ENCODE results near the gene GLG1. TPM values are rescaled to one million over a fixed set of nuclear protein-coding genes. Genes with fewer than 3 reads are reported as not detected.
A peak's percentile ranks its signal among the peaks of the same experiment; 100 is the strongest.

Gene GLG1
- total RNA-seq, 1 experiment from 2014 or later: 210 TPM

- Histone ChIP-seq H3K4me3 (ENCODE audit: low read depth, low read length) (no peak overlapping the region), H3K27me3 (replicated peaks; ENCODE audit: control insufficient read depth, insufficient read depth, low read length) (no peaks in the 10 kb centered on the region), H3K9me3 (no peaks in the 10 kb centered on the region), H3K4me1 (peaks cover 15% of the 10 kb centered on the region), H3K36me3 (ENCODE audit: control insufficient read depth, insufficient read depth, low read length) (no peaks in the 10 kb centered on the region)
- CTCF ChIA-PET: no interaction called here
- intact Hi-C loops (cut with micrococcal nuclease; ENCODE audit: unreplicated experiment): no loop called here
- Mint-ChIP-seq H3K4me3 (ENCODE audit: unreplicated experiment) (no peak overlapping the region), H3K27ac (ENCODE audit: unreplicated experiment) (no peak overlapping the region), H3K27me3 (ENCODE audit: insufficient read depth, unreplicated experiment) (no peaks in the 10 kb centered on the region), H3K9me3 (ENCODE audit: unreplicated experiment) (no peaks in the 10 kb centered on the region), H3K36me3 (ENCODE audit: insufficient read depth, unreplicated experiment) (peaks cover 40% of the 10 kb centered on the region), H3K4me1 (ENCODE audit: low read depth, unreplicated experiment) (peaks cover 6% of the 10 kb centered on the region)
- no peak for DNase-seq
- TF ChIP-seq, protein P1, sequence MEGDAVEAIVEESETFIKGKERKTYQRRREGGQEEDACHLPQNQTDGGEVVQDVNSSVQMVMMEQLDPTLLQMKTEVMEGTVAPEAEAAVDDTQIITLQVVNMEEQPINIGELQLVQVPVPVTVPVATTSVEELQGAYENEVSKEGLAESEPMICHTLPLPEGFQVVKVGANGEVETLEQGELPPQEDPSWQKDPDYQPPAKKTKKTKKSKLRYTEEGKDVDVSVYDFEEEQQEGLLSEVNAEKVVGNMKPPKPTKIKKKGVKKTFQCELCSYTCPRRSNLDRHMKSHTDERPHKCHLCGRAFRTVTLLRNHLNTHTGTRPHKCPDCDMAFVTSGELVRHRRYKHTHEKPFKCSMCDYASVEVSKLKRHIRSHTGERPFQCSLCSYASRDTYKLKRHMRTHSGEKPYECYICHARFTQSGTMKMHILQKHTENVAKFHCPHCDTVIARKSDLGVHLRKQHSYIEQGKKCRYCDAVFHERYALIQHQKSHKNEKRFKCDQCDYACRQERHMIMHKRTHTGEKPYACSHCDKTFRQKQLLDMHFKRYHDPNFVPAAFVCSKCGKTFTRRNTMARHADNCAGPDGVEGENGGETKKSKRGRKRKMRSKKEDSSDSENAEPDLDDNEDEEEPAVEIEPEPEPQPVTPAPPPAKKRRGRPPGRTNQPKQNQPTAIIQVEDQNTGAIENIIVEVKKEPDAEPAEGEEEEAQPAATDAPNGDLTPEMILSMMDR (IDR thresholded peaks at IDR 0.05; ENCODE audit: insufficient read depth in 1 of 2, low read depth in 1 of 2, low read length in 1 of 2, severe bottlenecking in 1 of 2, unreplicated experiment in 1 of 2): no peak
- BruUV-seq (replicated peaks): no TSS peak
- POLR2A ChIA-PET: interaction anchor here (0.5 kb wide), 1 partner anchor 132 kb away, joined by 5 read pairs; no protein-coding TSS in a partner anchor
These were observed 4.8 kb upstream of the GLG1 start for GRCh38 chr16:74611721-74612120.

- peaks cover 20% of the 10 kb centered on the region for H3K4me1 ChIP-seq
- no peaks in the 10 kb centered on the region for H3K9me3 ChIP-seq
- no peak overlapping the region for H3K4me3 ChIP-seq (ENCODE audit: low read depth, low read length)
- no peak overlapping the region for H3K4me3 Mint-ChIP-seq (ENCODE audit: unreplicated experiment)
- H3K4me1 Mint-ChIP-seq (ENCODE audit: low read depth, unreplicated experiment): peaks cover 20% of the 10 kb centered on the region
- CTCF ChIA-PET: no interaction called here
- no peaks in the 10 kb centered on the region for H3K36me3 ChIP-seq (ENCODE audit: control insufficient read depth, insufficient read depth, low read length)
- TF ChIP-seq, protein P1 (IDR thresholded peaks at IDR 0.05; ENCODE audit: insufficient read depth in 1 of 2, low read depth in 1 of 2, low read length in 1 of 2, severe bottlenecking in 1 of 2, unreplicated experiment in 1 of 2): no peak
- no peak for DNase-seq
- no peaks in the 10 kb centered on the region for H3K27me3 ChIP-seq (replicated peaks; ENCODE audit: control insufficient read depth, insufficient read depth, low read length)
- BruUV-seq (replicated peaks): no TSS peak
- POLR2A ChIA-PET: no interaction called here
- intact Hi-C loops (cut with micrococcal nuclease; ENCODE audit: unreplicated experiment): loop anchor here (5.0 kb wide), 2 partner anchors 242 to 312 kb away; partner anchors contain the start of gene PSMD7
- H3K36me3 Mint-ChIP-seq (ENCODE audit: insufficient read depth, unreplicated experiment): peaks cover 34% of the 10 kb centered on the region
- no peaks in the 10 kb centered on the region for H3K9me3 Mint-ChIP-seq (ENCODE audit: unreplicated experiment)
- no peaks in the 10 kb centered on the region for H3K27me3 Mint-ChIP-seq (ENCODE audit: insufficient read depth, unreplicated experiment)
- H3K27ac Mint-ChIP-seq (ENCODE audit: unreplicated experiment): peak overlapping the region; percentile 45
These were observed 2.0 kb upstream of the GLG1 start for GRCh38 chr16:74608944-74609343.

- H3K36me3 Mint-ChIP-seq (ENCODE audit: insufficient read depth, unreplicated experiment): peaks cover 34% of the 10 kb centered on the region
- TF ChIP-seq, protein P1 (IDR thresholded peaks at IDR 0.05; ENCODE audit: insufficient read depth in 1 of 2, low read depth in 1 of 2, low read length in 1 of 2, severe bottlenecking in 1 of 2, unreplicated experiment in 1 of 2): no peak
- intact Hi-C loops (cut with micrococcal nuclease; ENCODE audit: unreplicated experiment): loop anchor here (5.0 kb wide), 2 partner anchors 241 to 311 kb away; partner anchors contain the start of gene PSMD7
- no TSS peak for BruUV-seq (replicated peaks)
- POLR2A ChIA-PET: no interaction called here
- CTCF ChIA-PET: no interaction called here
- DNase-seq: no peak
- peaks cover 20% of the 10 kb centered on the region for H3K4me1 ChIP-seq
- H3K9me3 ChIP-seq: no peaks in the 10 kb centered on the region
- no peak overlapping the region for H3K4me3 ChIP-seq (ENCODE audit: low read depth, low read length)
- peak overlapping the region; percentile 99 for H3K27ac Mint-ChIP-seq (ENCODE audit: unreplicated experiment)
- H3K4me1 Mint-ChIP-seq (ENCODE audit: low read depth, unreplicated experiment): peaks cover 20% of the 10 kb centered on the region
- no peaks in the 10 kb centered on the region for H3K36me3 ChIP-seq (ENCODE audit: control insufficient read depth, insufficient read depth, low read length)
- no peaks in the 10 kb centered on the region for H3K27me3 Mint-ChIP-seq (ENCODE audit: insufficient read depth, unreplicated experiment)
- no peaks in the 10 kb centered on the region for H3K9me3 Mint-ChIP-seq (ENCODE audit: unreplicated experiment)
- H3K27me3 ChIP-seq (replicated peaks; ENCODE audit: control insufficient read depth, insufficient read depth, low read length): no peaks in the 10 kb centered on the region
- H3K4me3 Mint-ChIP-seq (ENCODE audit: unreplicated experiment): peak overlapping the region; percentile 100
These were observed 1.5 kb upstream of the GLG1 start for GRCh38 chr16:74608381-74608780.

All from Caco-2 (cell line).